HCT116 (cell line): ENCODE results near the gene NUP188. TPM values are rescaled to one million over a fixed set of nuclear protein-coding genes. Genes with fewer than 3 reads are reported as not detected.

Experiments
- ATAC-seq: fragments of 200-7000 bp; cut with Tn5 transposase; 2 replicates; pipeline ENCODE4 v1.9.1; 2020; ENCODE audit warnings: mild to moderate bottlenecking, moderate library complexity
- BruUV-seq: library from RNA; stranded (reverse); fragments of 400-500 nt; replicated peaks from 2 replicates; lab custom pipeline; 2021; lab: Mats Ljungman, UMichigan
- CTCF ChIA-PET: fragments of 300-600 bp; sonication (Branson Sonifier 250); formaldehyde crosslinking; loops from one replicate; lab custom pipeline; 2021; ENCODE audit warnings: antibody characterized with exemption; lab: Charles Lee
- POLR2A ChIA-PET: fragments of 300-600, 350-600 bp; sonication (Branson Sonifier 250); formaldehyde crosslinking; loops from one replicate; lab custom pipeline; 2021; ENCODE audit warnings: antibody characterized with exemption; lab: Charles Lee
- RAD21 ChIA-PET, 2 experiments: fragments of 300-600 bp; sonication (Branson Sonifier 250); formaldehyde crosslinking; loops; one replicate each; lab custom pipeline; 2023; ENCODE audit warnings: low total read pairs in 2 of 2; ENCODE audit not compliant: uncharacterized antibody in 2 of 2, unreplicated experiment in 2 of 2, low non-redundant PET in 1 of 2; lab: Charles Lee
- DNase-seq: peaks from one replicate; pipeline ENCODE4 v3.0.0-alpha.2; 2010; ENCODE audit warnings: low read depth, low spot score
- H2AFZ ChIP-seq: fragments of 200-600 bp; shearing (Covaris generic), sonication (generic); 2 replicates; pipeline ENCODE4 v1.6.1; 2017; ENCODE audit warnings: low read depth, mixed run types, mixed read lengths, antibody characterized with exemption, low read length; ENCODE audit not compliant: poor library complexity, severe bottlenecking
- H3K27ac ChIP-seq: 2 replicates; pipeline ENCODE4 v1.5.1; 2012; ENCODE audit warnings: low read depth, low read length
- H3K27me3 ChIP-seq: fragments of 200-600 bp; sonication (generic); 2 replicates; pipeline ENCODE4 v1.6.1; 2016; ENCODE audit warnings: mixed run types, low read length, mixed read lengths; ENCODE audit not compliant: insufficient read depth
- H3K36me3 ChIP-seq, 2 experiments: fragments of 200-500 bp in 1 of 2; fragments of 200-600 bp in 1 of 2; sonication (Bioruptor generic) in 1 of 2; sonication (generic) in 1 of 2; 2 replicates each; pipeline versions ENCODE4 v1.5.1 to v1.6.1; 2014 to 2016; ENCODE audit warnings: low read length in 2 of 2, inconsistent platforms in 1 of 2, mixed read lengths in 1 of 2, mixed run types in 1 of 2; ENCODE audit not compliant: insufficient read depth in 2 of 2, control insufficient read depth in 1 of 2
- H3K4me1 ChIP-seq, 2 experiments: fragments of 200-600 bp in 1 of 2; sonication (generic) in 1 of 2; 2 replicates each; pipeline versions ENCODE4 v1.5.1 to v1.6.1; 2012 to 2017; ENCODE audit warnings: low read length in 2 of 2, inconsistent platforms in 1 of 2, mild to moderate bottlenecking in 1 of 2, mixed read lengths in 1 of 2, mixed run types in 1 of 2, moderate library complexity in 1 of 2; ENCODE audit not compliant: insufficient read depth in 2 of 2, control insufficient read depth in 1 of 2
- H3K4me2 ChIP-seq: fragments of 200-600 bp; sonication (generic); 2 replicates; pipeline ENCODE4 v1.6.1; 2017; ENCODE audit warnings: mixed run types, low read length, mixed read lengths
- H3K4me3 ChIP-seq, 2 experiments: fragments of 200-600 bp in 1 of 2; sonication (generic) in 1 of 2; replicated peaks in 1 of 2; 2 replicates each; pipeline ENCODE4 v1.5.1; 2011 to 2016; ENCODE audit warnings: low read length in 2 of 2, control low read depth in 1 of 2, low read depth in 1 of 2, mild to moderate bottlenecking in 1 of 2, mixed read lengths in 1 of 2, mixed run types in 1 of 2
- H3K79me2 ChIP-seq: fragments of 200-600 bp; sonication (generic); 2 replicates; pipeline ENCODE4 v1.6.1; 2017; ENCODE audit warnings: mild to moderate bottlenecking, mixed run types, low read length, moderate library complexity, mixed read lengths; ENCODE audit not compliant: insufficient read depth
- H3K9ac ChIP-seq: fragments of 200-600 bp; sonication (generic); 2 replicates; pipeline ENCODE4 v1.6.1; 2016; ENCODE audit warnings: low read length, mixed read lengths
- H3K9me2 ChIP-seq: fragments of 200-600 bp; sonication (generic), shearing (Covaris generic); 2 replicates; pipeline ENCODE4 v1.6.1; 2017; ENCODE audit warnings: mixed run types, mild to moderate bottlenecking, moderate library complexity; ENCODE audit not compliant: insufficient read depth
- H3K9me3 ChIP-seq, 2 experiments: fragments of 200-500 bp in 1 of 2; fragments of 200-600 bp in 1 of 2; sonication (Bioruptor generic) in 1 of 2; sonication (generic) in 1 of 2; 2 replicates each; pipeline ENCODE4 v1.6.1; 2014 to 2017; ENCODE audit warnings: low read length in 2 of 2, mixed read lengths in 2 of 2, inconsistent platforms in 1 of 2, low read depth in 1 of 2, mild to moderate bottlenecking in 1 of 2, mixed run types in 1 of 2, moderate library complexity in 1 of 2; ENCODE audit not compliant: control insufficient read depth in 1 of 2, insufficient read depth in 1 of 2
- H4K20me1 ChIP-seq: fragments of 200-600 bp; sonication (generic), shearing (Covaris generic); 2 replicates; pipeline ENCODE4 v1.6.1; 2017; ENCODE audit warnings: mixed run types, mild to moderate bottlenecking, moderate library complexity; ENCODE audit not compliant: insufficient read depth
- CBX3 ChIP-seq: IDR thresholded peaks from 2 replicates; pipeline ENCODE4 v1.6.1; 2012; ENCODE audit warnings: low read depth
- CEBPB ChIP-seq: IDR thresholded peaks from 2 replicates; pipeline ENCODE4 v1.6.1; 2012; ENCODE audit warnings: low read depth
- EGR1 ChIP-seq: IDR thresholded peaks from 2 replicates; pipeline ENCODE4 v1.6.1; 2012; ENCODE audit warnings: low read depth
- EZH2 ChIP-seq: fragments of 200-600 bp; sonication (generic); IDR thresholded peaks from 2 replicates; pipeline ENCODE4 v1.6.1; 2017; ENCODE audit warnings: antibody characterized with exemption, mixed run types
- EZH2phosphoT487 ChIP-seq: fragments of 200-600 bp; IDR thresholded peaks from 2 replicates; pipeline ENCODE4 v1.6.1; 2018; ENCODE audit warnings: antibody characterized with exemption, borderline replicate concordance
- FOSL1 ChIP-seq: IDR thresholded peaks from 2 replicates; pipeline ENCODE4 v1.6.1; 2012; ENCODE audit warnings: low read depth
- MAX ChIP-seq: IDR thresholded peaks from 2 replicates; pipeline ENCODE4 v1.6.1; 2012
- POLR2A ChIP-seq: IDR thresholded peaks from 2 replicates; pipeline ENCODE4 v1.7.0; 2011; ENCODE audit warnings: borderline replicate concordance; ENCODE audit not compliant: insufficient read depth, insufficient read length; ENCODE audit errors: extremely low read depth
- POLR2AphosphoS5 ChIP-seq: IDR thresholded peaks from 2 replicates; pipeline ENCODE4 v1.6.1; 2011; ENCODE audit warnings: mild to moderate bottlenecking, low read depth, low read length, moderate library complexity
- REST ChIP-seq: IDR thresholded peaks from 2 replicates; pipeline ENCODE4 v1.6.1; 2012; ENCODE audit warnings: low read depth
- SIN3A ChIP-seq: IDR thresholded peaks from 2 replicates; pipeline ENCODE4 v1.6.1; 2012; ENCODE audit warnings: low read depth
- SRF ChIP-seq: IDR thresholded peaks from 2 replicates; pipeline ENCODE4 v1.6.1; 2012; ENCODE audit warnings: low read depth
- TCF7L2 ChIP-seq: IDR thresholded peaks from 2 replicates; pipeline ENCODE4 v1.7.0; 2011; ENCODE audit warnings: borderline replicate concordance, inconsistent platforms; ENCODE audit not compliant: insufficient read depth, insufficient read length; ENCODE audit errors: extremely low read depth
- YY1 ChIP-seq: IDR thresholded peaks from 2 replicates; pipeline ENCODE4 v1.6.1; 2011; ENCODE audit warnings: low read length, low read depth, moderate library complexity, mild to moderate bottlenecking; ENCODE audit not compliant: insufficient replicate concordance; ENCODE audit errors: extremely low read depth
- ZFX ChIP-seq: fragments of 450-650 bp; IDR thresholded peaks from 2 replicates; pipeline ENCODE4 v1.6.1; 2017
- intact Hi-C: fragments of 100-400 bp; cut with micrococcal nuclease; formaldehyde crosslinking; loops from 2 replicates; pipeline ENCODE4 v1.10.0; 2022
- total RNA-seq: library from RNA; stranded (reverse); gene quantifications from one replicate; pipeline ENCODE4 v1.2.1, GENCODE V29; 2021; ENCODE audit not compliant: unreplicated experiment
- TF ChIP-seq, protein P1 (sequence below): IDR thresholded peaks from 2 replicates; pipeline ENCODE4 v1.6.1; 2011; ENCODE audit warnings: mild to moderate bottlenecking, low read length, moderate library complexity; ENCODE audit not compliant: insufficient replicate concordance; ENCODE audit errors: extremely low read depth

NUP188 gene
- total RNA-seq, 1 experiment from 2014 or later, result 115 TPM

- ChIA-PET CTCF (no interaction called here), POLR2A (no interaction called here), RAD21 (no interaction called here)
- Histone ChIP-seq H3K4me3 (no peak overlapping the region), H3K9me2 (no peaks in the 10 kb centered on the region), H3K9me3 (no peaks in the 10 kb centered on the region), H3K79me2 (no peaks in the 10 kb centered on the region), H3K27me3 (no peaks in the 10 kb centered on the region), H3K4me1 (no peaks in the 10 kb centered on the region), H3K4me2 (no peak overlapping the region), H4K20me1 (no peaks in the 10 kb centered on the region), H3K9ac (no peak overlapping the region), H3K27ac (no peak overlapping the region), H3K36me3 (no peaks in the 10 kb centered on the region), H2AFZ (no peak overlapping the region)
- no TSS peak for BruUV-seq
- ATAC-seq (no peak), DNase-seq (no peak)
- TF ChIP-seq EZH2phosphoT487, result no peak
- TF ChIP-seq EGR1, result no peak
- no peak for TF ChIP-seq SIN3A
- no peak for TF ChIP-seq CEBPB
- no peak for TF ChIP-seq SRF
- TF ChIP-seq REST, result no peak
- TF ChIP-seq MAX, result no peak
- TF ChIP-seq POLR2A, result no peak
- TF ChIP-seq ZFX, result no peak
- TF ChIP-seq EZH2, result no peak
- no peak for TF ChIP-seq CBX3
- no peak for TF ChIP-seq FOSL1
- no peak for TF ChIP-seq YY1
- no peak for TF ChIP-seq POLR2AphosphoS5
- TF ChIP-seq, protein P1, sequence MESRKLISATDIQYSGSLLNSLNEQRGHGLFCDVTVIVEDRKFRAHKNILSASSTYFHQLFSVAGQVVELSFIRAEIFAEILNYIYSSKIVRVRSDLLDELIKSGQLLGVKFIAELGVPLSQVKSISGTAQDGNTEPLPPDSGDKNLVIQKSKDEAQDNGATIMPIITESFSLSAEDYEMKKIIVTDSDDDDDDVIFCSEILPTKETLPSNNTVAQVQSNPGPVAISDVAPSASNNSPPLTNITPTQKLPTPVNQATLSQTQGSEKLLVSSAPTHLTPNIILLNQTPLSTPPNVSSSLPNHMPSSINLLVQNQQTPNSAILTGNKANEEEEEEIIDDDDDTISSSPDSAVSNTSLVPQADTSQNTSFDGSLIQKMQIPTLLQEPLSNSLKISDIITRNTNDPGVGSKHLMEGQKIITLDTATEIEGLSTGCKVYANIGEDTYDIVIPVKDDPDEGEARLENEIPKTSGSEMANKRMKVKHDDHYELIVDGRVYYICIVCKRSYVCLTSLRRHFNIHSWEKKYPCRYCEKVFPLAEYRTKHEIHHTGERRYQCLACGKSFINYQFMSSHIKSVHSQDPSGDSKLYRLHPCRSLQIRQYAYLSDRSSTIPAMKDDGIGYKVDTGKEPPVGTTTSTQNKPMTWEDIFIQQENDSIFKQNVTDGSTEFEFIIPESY, result no peak
- TF ChIP-seq TCF7L2, result no peak
- intact Hi-C loops, result no loop called here
These were observed 7.1 kb upstream of the NUP188 start for GRCh38 chr9:128940271-128940921.
